HCT116 (cell line): ENCODE data around the gene PDRG1. TPM values are rescaled to one million over a fixed set of nuclear protein-coding genes. Genes with fewer than 3 reads are reported as not detected.

ENCODE experiments used
- ATAC-seq: fragments of 200-7000 bp; cut with Tn5 transposase; 2 replicates; pipeline ENCODE4 v1.9.1; 2020; ENCODE audit warnings: mild to moderate bottlenecking, moderate library complexity
- BruUV-seq: library from RNA; stranded (reverse); fragments of 400-500 nt; replicated peaks from 2 replicates; lab custom pipeline; 2021; lab: Mats Ljungman, UMichigan
- CTCF ChIA-PET: fragments of 300-600 bp; sonication (Branson Sonifier 250); formaldehyde crosslinking; loops from one replicate; lab custom pipeline; 2021; ENCODE audit warnings: antibody characterized with exemption; lab: Charles Lee
- POLR2A ChIA-PET: fragments of 300-600, 350-600 bp; sonication (Branson Sonifier 250); formaldehyde crosslinking; loops from one replicate; lab custom pipeline; 2021; ENCODE audit warnings: antibody characterized with exemption; lab: Charles Lee
- RAD21 ChIA-PET, 2 experiments: fragments of 300-600 bp; sonication (Branson Sonifier 250); formaldehyde crosslinking; loops; one replicate each; lab custom pipeline; 2023; ENCODE audit warnings: low total read pairs in 2 of 2; ENCODE audit not compliant: uncharacterized antibody in 2 of 2, unreplicated experiment in 2 of 2, low non-redundant PET in 1 of 2; lab: Charles Lee
- DNase-seq: peaks from one replicate; pipeline ENCODE4 v3.0.0-alpha.2; 2010; ENCODE audit warnings: low read depth, low spot score
- H2AFZ ChIP-seq: fragments of 200-600 bp; shearing (Covaris generic), sonication (generic); 2 replicates; pipeline ENCODE4 v1.6.1; 2017; ENCODE audit warnings: low read depth, mixed run types, mixed read lengths, antibody characterized with exemption, low read length; ENCODE audit not compliant: poor library complexity, severe bottlenecking
- H3K27ac ChIP-seq: 2 replicates; pipeline ENCODE4 v1.5.1; 2012; ENCODE audit warnings: low read depth, low read length
- H3K27me3 ChIP-seq: fragments of 200-600 bp; sonication (generic); 2 replicates; pipeline ENCODE4 v1.6.1; 2016; ENCODE audit warnings: mixed run types, low read length, mixed read lengths; ENCODE audit not compliant: insufficient read depth
- H3K36me3 ChIP-seq, 2 experiments: fragments of 200-500 bp in 1 of 2; fragments of 200-600 bp in 1 of 2; sonication (Bioruptor generic) in 1 of 2; sonication (generic) in 1 of 2; 2 replicates each; pipeline versions ENCODE4 v1.5.1 to v1.6.1; 2014 to 2016; ENCODE audit warnings: low read length in 2 of 2, inconsistent platforms in 1 of 2, mixed read lengths in 1 of 2, mixed run types in 1 of 2; ENCODE audit not compliant: insufficient read depth in 2 of 2, control insufficient read depth in 1 of 2
- H3K4me1 ChIP-seq, 2 experiments: fragments of 200-600 bp in 1 of 2; sonication (generic) in 1 of 2; 2 replicates each; pipeline versions ENCODE4 v1.5.1 to v1.6.1; 2012 to 2017; ENCODE audit warnings: low read length in 2 of 2, inconsistent platforms in 1 of 2, mild to moderate bottlenecking in 1 of 2, mixed read lengths in 1 of 2, mixed run types in 1 of 2, moderate library complexity in 1 of 2; ENCODE audit not compliant: insufficient read depth in 2 of 2, control insufficient read depth in 1 of 2
- H3K4me2 ChIP-seq: fragments of 200-600 bp; sonication (generic); 2 replicates; pipeline ENCODE4 v1.6.1; 2017; ENCODE audit warnings: mixed run types, low read length, mixed read lengths
- H3K4me3 ChIP-seq, 2 experiments: fragments of 200-600 bp in 1 of 2; sonication (generic) in 1 of 2; replicated peaks in 1 of 2; 2 replicates each; pipeline ENCODE4 v1.5.1; 2011 to 2016; ENCODE audit warnings: low read length in 2 of 2, control low read depth in 1 of 2, low read depth in 1 of 2, mild to moderate bottlenecking in 1 of 2, mixed read lengths in 1 of 2, mixed run types in 1 of 2
- H3K79me2 ChIP-seq: fragments of 200-600 bp; sonication (generic); 2 replicates; pipeline ENCODE4 v1.6.1; 2017; ENCODE audit warnings: mild to moderate bottlenecking, mixed run types, low read length, moderate library complexity, mixed read lengths; ENCODE audit not compliant: insufficient read depth
- H3K9ac ChIP-seq: fragments of 200-600 bp; sonication (generic); 2 replicates; pipeline ENCODE4 v1.6.1; 2016; ENCODE audit warnings: low read length, mixed read lengths
- H3K9me2 ChIP-seq: fragments of 200-600 bp; sonication (generic), shearing (Covaris generic); 2 replicates; pipeline ENCODE4 v1.6.1; 2017; ENCODE audit warnings: mixed run types, mild to moderate bottlenecking, moderate library complexity; ENCODE audit not compliant: insufficient read depth
- H3K9me3 ChIP-seq, 2 experiments: fragments of 200-500 bp in 1 of 2; fragments of 200-600 bp in 1 of 2; sonication (Bioruptor generic) in 1 of 2; sonication (generic) in 1 of 2; 2 replicates each; pipeline ENCODE4 v1.6.1; 2014 to 2017; ENCODE audit warnings: low read length in 2 of 2, mixed read lengths in 2 of 2, inconsistent platforms in 1 of 2, low read depth in 1 of 2, mild to moderate bottlenecking in 1 of 2, mixed run types in 1 of 2, moderate library complexity in 1 of 2; ENCODE audit not compliant: control insufficient read depth in 1 of 2, insufficient read depth in 1 of 2
- H4K20me1 ChIP-seq: fragments of 200-600 bp; sonication (generic), shearing (Covaris generic); 2 replicates; pipeline ENCODE4 v1.6.1; 2017; ENCODE audit warnings: mixed run types, mild to moderate bottlenecking, moderate library complexity; ENCODE audit not compliant: insufficient read depth
- CBX3 ChIP-seq: IDR thresholded peaks from 2 replicates; pipeline ENCODE4 v1.6.1; 2012; ENCODE audit warnings: low read depth
- CEBPB ChIP-seq: IDR thresholded peaks from 2 replicates; pipeline ENCODE4 v1.6.1; 2012; ENCODE audit warnings: low read depth
- ELF1 ChIP-seq: IDR thresholded peaks from 2 replicates; pipeline ENCODE4 v1.6.1; 2012; ENCODE audit warnings: low read depth, borderline replicate concordance
- EZH2 ChIP-seq: fragments of 200-600 bp; sonication (generic); IDR thresholded peaks from 2 replicates; pipeline ENCODE4 v1.6.1; 2017; ENCODE audit warnings: antibody characterized with exemption, mixed run types
- EZH2phosphoT487 ChIP-seq: fragments of 200-600 bp; IDR thresholded peaks from 2 replicates; pipeline ENCODE4 v1.6.1; 2018; ENCODE audit warnings: antibody characterized with exemption, borderline replicate concordance
- JUND ChIP-seq: IDR thresholded peaks from 2 replicates; pipeline ENCODE4 v1.6.1; 2012
- RAD21 ChIP-seq: IDR thresholded peaks from 2 replicates; pipeline ENCODE4 v1.6.1; 2012; ENCODE audit warnings: low read depth, mild to moderate bottlenecking
- SIN3A ChIP-seq: IDR thresholded peaks from 2 replicates; pipeline ENCODE4 v1.6.1; 2012; ENCODE audit warnings: low read depth
- SP1 ChIP-seq: IDR thresholded peaks from 2 replicates; pipeline ENCODE4 v1.6.1; 2012; ENCODE audit warnings: low read depth
- SRF ChIP-seq: IDR thresholded peaks from 2 replicates; pipeline ENCODE4 v1.6.1; 2012; ENCODE audit warnings: low read depth
- TCF7L2 ChIP-seq: IDR thresholded peaks from 2 replicates; pipeline ENCODE4 v1.7.0; 2011; ENCODE audit warnings: borderline replicate concordance, inconsistent platforms; ENCODE audit not compliant: insufficient read depth, insufficient read length; ENCODE audit errors: extremely low read depth
- YY1 ChIP-seq: IDR thresholded peaks from 2 replicates; pipeline ENCODE4 v1.6.1; 2011; ENCODE audit warnings: low read length, low read depth, moderate library complexity, mild to moderate bottlenecking; ENCODE audit not compliant: insufficient replicate concordance; ENCODE audit errors: extremely low read depth
- ZFX ChIP-seq: fragments of 450-650 bp; IDR thresholded peaks from 2 replicates; pipeline ENCODE4 v1.6.1; 2017
- ZNF274 ChIP-seq: fragments of 200-500 bp; sonication (Bioruptor generic); IDR thresholded peaks from 2 replicates; pipeline ENCODE4 v1.6.1; 2014; ENCODE audit warnings: mild to moderate bottlenecking, low read depth, low read length, inconsistent platforms
- intact Hi-C: fragments of 100-400 bp; cut with micrococcal nuclease; formaldehyde crosslinking; loops from 2 replicates; pipeline ENCODE4 v1.10.0; 2022
- total RNA-seq: library from RNA; stranded (reverse); gene quantifications from one replicate; pipeline ENCODE4 v1.2.1, GENCODE V29; 2021; ENCODE audit not compliant: unreplicated experiment
- TF ChIP-seq, protein P1 (sequence below): IDR thresholded peaks from 2 replicates; pipeline ENCODE4 v1.6.1; 2012
- TF ChIP-seq, protein P2 (sequence below): IDR thresholded peaks from 2 replicates; pipeline ENCODE4 v1.6.1; 2011; ENCODE audit warnings: mild to moderate bottlenecking, low read length, moderate library complexity; ENCODE audit not compliant: insufficient replicate concordance; ENCODE audit errors: extremely low read depth
- TF ChIP-seq, protein P3 (sequence below): IDR thresholded peaks from 2 replicates; pipeline ENCODE4 v1.6.1; 2012; ENCODE audit warnings: low read depth

The PDRG1 gene
- total RNA-seq, 1 experiment from 2014 or later, result 18.7 TPM

DNA sequence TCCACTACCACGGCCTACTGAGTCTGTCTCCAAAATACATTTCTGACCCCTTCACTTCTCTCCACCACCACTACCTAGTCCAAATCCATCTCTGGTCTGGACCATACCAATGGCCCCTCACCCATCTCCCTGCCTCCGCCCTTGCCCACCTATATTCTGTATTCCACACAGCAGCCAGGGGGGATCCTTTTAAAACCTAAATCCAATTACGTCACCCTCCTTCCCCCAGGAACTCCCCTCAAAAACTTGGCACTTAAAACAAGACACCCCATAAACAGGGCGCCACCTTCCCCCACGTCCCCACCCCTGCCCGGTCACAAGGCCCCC, 680 bp downstream of the PDRG1 start:
- peak overlapping the region; percentile 91 for H3K9ac ChIP-seq
- peak overlapping the region; percentile 52; the same call in 1 of the 2 replicates for H3K27ac ChIP-seq
- H3K9me3 ChIP-seq, result peaks cover 0 to 6% of the 10 kb centered on the region in 2 experiments; a peak in 2 of 4 replicates
- H2AFZ ChIP-seq, result no peak overlapping the region
- intact Hi-C loops, result no loop called here
- ChIA-PET RAD21 (interaction anchor here in 1 of 2 experiments (1.2 kb wide), 1 partner anchor 98 kb away, joined by 14 read pairs; no protein-coding TSS in a partner anchor), CTCF (interaction anchor here (0.8 to 4.4 kb wide), 5 partner anchors 11 to 128 kb away, joined by 3 to 44 read pairs (median 6); no protein-coding TSS in a partner anchor), POLR2A (interaction anchor here (1.3 kb wide), 1 partner anchor 14 kb away, joined by 3 read pairs; no protein-coding TSS in a partner anchor)
- BruUV-seq, result no TSS peak
- H3K4me1 ChIP-seq, result peaks cover 0 to 13% of the 10 kb centered on the region in 2 experiments; a peak in 2 of 4 replicates
- H3K9me2 ChIP-seq, result no peaks in the 10 kb centered on the region
- peak overlapping the region; percentile 95 for H3K4me2 ChIP-seq
- TF ChIP-seq ZNF274 (no peak), SP1 (no peak), EZH2phosphoT487 (no peak), CEBPB (no peak), TCF7L2 (no peak), YY1 (no peak), RAD21 (no peak), ELF1 (no peak), CBX3 (no peak), JUND (no peak), ZFX (no peak), EZH2 (no peak), SRF (no peak), SIN3A (no peak)
- TF ChIP-seq, protein P1, sequence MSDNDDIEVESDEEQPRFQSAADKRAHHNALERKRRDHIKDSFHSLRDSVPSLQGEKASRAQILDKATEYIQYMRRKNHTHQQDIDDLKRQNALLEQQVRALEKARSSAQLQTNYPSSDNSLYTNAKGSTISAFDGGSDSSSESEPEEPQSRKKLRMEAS, result no peak
- TF ChIP-seq, protein P2, sequence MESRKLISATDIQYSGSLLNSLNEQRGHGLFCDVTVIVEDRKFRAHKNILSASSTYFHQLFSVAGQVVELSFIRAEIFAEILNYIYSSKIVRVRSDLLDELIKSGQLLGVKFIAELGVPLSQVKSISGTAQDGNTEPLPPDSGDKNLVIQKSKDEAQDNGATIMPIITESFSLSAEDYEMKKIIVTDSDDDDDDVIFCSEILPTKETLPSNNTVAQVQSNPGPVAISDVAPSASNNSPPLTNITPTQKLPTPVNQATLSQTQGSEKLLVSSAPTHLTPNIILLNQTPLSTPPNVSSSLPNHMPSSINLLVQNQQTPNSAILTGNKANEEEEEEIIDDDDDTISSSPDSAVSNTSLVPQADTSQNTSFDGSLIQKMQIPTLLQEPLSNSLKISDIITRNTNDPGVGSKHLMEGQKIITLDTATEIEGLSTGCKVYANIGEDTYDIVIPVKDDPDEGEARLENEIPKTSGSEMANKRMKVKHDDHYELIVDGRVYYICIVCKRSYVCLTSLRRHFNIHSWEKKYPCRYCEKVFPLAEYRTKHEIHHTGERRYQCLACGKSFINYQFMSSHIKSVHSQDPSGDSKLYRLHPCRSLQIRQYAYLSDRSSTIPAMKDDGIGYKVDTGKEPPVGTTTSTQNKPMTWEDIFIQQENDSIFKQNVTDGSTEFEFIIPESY, result no peak
- TF ChIP-seq, protein P3, sequence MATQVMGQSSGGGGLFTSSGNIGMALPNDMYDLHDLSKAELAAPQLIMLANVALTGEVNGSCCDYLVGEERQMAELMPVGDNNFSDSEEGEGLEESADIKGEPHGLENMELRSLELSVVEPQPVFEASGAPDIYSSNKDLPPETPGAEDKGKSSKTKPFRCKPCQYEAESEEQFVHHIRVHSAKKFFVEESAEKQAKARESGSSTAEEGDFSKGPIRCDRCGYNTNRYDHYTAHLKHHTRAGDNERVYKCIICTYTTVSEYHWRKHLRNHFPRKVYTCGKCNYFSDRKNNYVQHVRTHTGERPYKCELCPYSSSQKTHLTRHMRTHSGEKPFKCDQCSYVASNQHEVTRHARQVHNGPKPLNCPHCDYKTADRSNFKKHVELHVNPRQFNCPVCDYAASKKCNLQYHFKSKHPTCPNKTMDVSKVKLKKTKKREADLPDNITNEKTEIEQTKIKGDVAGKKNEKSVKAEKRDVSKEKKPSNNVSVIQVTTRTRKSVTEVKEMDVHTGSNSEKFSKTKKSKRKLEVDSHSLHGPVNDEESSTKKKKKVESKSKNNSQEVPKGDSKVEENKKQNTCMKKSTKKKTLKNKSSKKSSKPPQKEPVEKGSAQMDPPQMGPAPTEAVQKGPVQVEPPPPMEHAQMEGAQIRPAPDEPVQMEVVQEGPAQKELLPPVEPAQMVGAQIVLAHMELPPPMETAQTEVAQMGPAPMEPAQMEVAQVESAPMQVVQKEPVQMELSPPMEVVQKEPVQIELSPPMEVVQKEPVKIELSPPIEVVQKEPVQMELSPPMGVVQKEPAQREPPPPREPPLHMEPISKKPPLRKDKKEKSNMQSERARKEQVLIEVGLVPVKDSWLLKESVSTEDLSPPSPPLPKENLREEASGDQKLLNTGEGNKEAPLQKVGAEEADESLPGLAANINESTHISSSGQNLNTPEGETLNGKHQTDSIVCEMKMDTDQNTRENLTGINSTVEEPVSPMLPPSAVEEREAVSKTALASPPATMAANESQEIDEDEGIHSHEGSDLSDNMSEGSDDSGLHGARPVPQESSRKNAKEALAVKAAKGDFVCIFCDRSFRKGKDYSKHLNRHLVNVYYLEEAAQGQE, result no peak
- H3K27me3 ChIP-seq, result peaks cover 5% of the 10 kb centered on the region; the same call in 1 of the 2 replicates
- peaks cover 40% of the 10 kb centered on the region for H3K79me2 ChIP-seq
- no peaks in the 10 kb centered on the region for H4K20me1 ChIP-seq
- peaks cover 34 to 40% of the 10 kb centered on the region in 2 experiments for H3K36me3 ChIP-seq
- H3K4me3 ChIP-seq, result peak overlapping the region; percentile 70 to 99
- ATAC-seq (no peak), DNase-seq (no peak)
